ENCODE measurements around the gene EPC2. TPM values are rescaled to one million over a fixed set of nuclear protein-coding genes. Genes with fewer than 3 reads are reported as not detected.

Gene EPC2
- total and polyA plus RNA-seq, 2 donors (not counting 1 experiment from before 2014, with no cell fraction given), result 18.0 to 72.3 TPM

GRCh38 chr2:148828941-148829340 is 184.4 kb downstream of the EPC2 start:
- no peak overlapping the region for H3K27ac ChIP-seq (ENCODE audit: low read length in 2 of 2)
- no peak overlapping the region for H2AFZ ChIP-seq (ENCODE audit: insufficient read depth, low read depth, low read length, poor library complexity, severe bottlenecking)
- H3K79me2 ChIP-seq (ENCODE audit: control insufficient read depth, insufficient read depth, low read length), result no peaks in the 10 kb centered on the region
- ChIA-PET POLR2A (no interaction called here), CTCF (no interaction called here)
- H3K36me3 ChIP-seq (replicated peaks in 1 of 2; ENCODE audit: control extremely low read depth in 1 of 2, control insufficient read depth in 1 of 2, extremely low read depth in 1 of 2, insufficient read depth in 2 of 2, low read length in 1 of 2), result no peaks in the 10 kb centered on the region
- no peak overlapping the region for H3K4me3 ChIP-seq (ENCODE audit: control extremely low read depth in 1 of 5, extremely low read depth in 1 of 5, insufficient read depth in 1 of 5, low read depth in 2 of 5, low read length in 4 of 5)
- no peak for ATAC-seq (ENCODE audit: low read depth)
- H3K9me3 ChIP-seq (ENCODE audit: control extremely low read depth in 1 of 3, control insufficient read depth in 2 of 3, insufficient read depth in 1 of 3, low read length in 2 of 3), result no peaks in the 10 kb centered on the region
- Mint-ChIP-seq H3K4me3 (no peak overlapping the region), H3K4me1 (no peaks in the 10 kb centered on the region), H3K9me3 (ENCODE audit: insufficient read depth) (peaks cover 2% of the 10 kb centered on the region), H3K27me3 (peaks cover 20% of the 10 kb centered on the region), H3K27ac (no peak overlapping the region)
- WGBS (ENCODE audit: insufficient coverage), result no CpG with 5 or more reads among the region's 2 CpGs
- no peak overlapping the region for H3K9ac ChIP-seq (ENCODE audit: low read length)
- TF ChIP-seq EZH2 (IDR thresholded peaks at IDR 0.05; ENCODE audit: borderline replicate concordance, insufficient read depth, low read depth, low read length, poor library complexity, severe bottlenecking) (no peak), CTCF (IDR thresholded peaks at IDR 0.05) (no peak)
- no peak overlapping the region for H3K4me2 ChIP-seq (replicated peaks; ENCODE audit: low read depth, low read length, poor library complexity, severe bottlenecking)
- intact Hi-C loops (cut with micrococcal nuclease), result no loop called here
- H4K20me1 ChIP-seq (ENCODE audit: control insufficient read depth, insufficient read depth, low read length, poor library complexity, severe bottlenecking), result no peaks in the 10 kb centered on the region
- no peaks in the 10 kb centered on the region for H3K4me1 ChIP-seq (ENCODE audit: control insufficient read depth in 2 of 2, insufficient read depth in 2 of 2, low read length in 2 of 2)
- H3K27me3 ChIP-seq (replicated peaks in 1 of 4; ENCODE audit: control extremely low read depth in 1 of 4, control insufficient read depth in 3 of 4, insufficient read depth in 4 of 4, low read length in 3 of 4), result peaks cover 0 to 6% (median 2%) of the 10 kb centered on the region in 4 experiments
- DNase-seq, result no peak

- Histone ChIP-seq H2AFZ (ENCODE audit: insufficient read depth, low read depth, low read length, poor library complexity, severe bottlenecking) (no peak overlapping the region), H3K27ac (ENCODE audit: low read length in 2 of 2) (no peak overlapping the region), H3K4me1 (ENCODE audit: control insufficient read depth in 2 of 2, insufficient read depth in 2 of 2, low read length in 2 of 2) (no peaks in the 10 kb centered on the region), H3K4me3 (ENCODE audit: control extremely low read depth in 1 of 5, extremely low read depth in 1 of 5, insufficient read depth in 1 of 5, low read depth in 2 of 5, low read length in 4 of 5) (no peak overlapping the region), H3K9ac (ENCODE audit: low read length) (no peak overlapping the region), H3K36me3 (replicated peaks in 1 of 2; ENCODE audit: control extremely low read depth in 1 of 2, control insufficient read depth in 1 of 2, extremely low read depth in 1 of 2, insufficient read depth in 2 of 2, low read length in 1 of 2) (no peaks in the 10 kb centered on the region), H3K4me2 (replicated peaks; ENCODE audit: low read depth, low read length, poor library complexity, severe bottlenecking) (no peak overlapping the region), H3K79me2 (ENCODE audit: control insufficient read depth, insufficient read depth, low read length) (no peaks in the 10 kb centered on the region), H3K27me3 (replicated peaks in 1 of 4; ENCODE audit: control extremely low read depth in 1 of 4, control insufficient read depth in 3 of 4, insufficient read depth in 4 of 4, low read length in 3 of 4) (peaks cover 0 to 6% (median 2%) of the 10 kb centered on the region in 4 experiments), H4K20me1 (ENCODE audit: control insufficient read depth, insufficient read depth, low read length, poor library complexity, severe bottlenecking) (no peaks in the 10 kb centered on the region), H3K9me3 (ENCODE audit: control extremely low read depth in 1 of 3, control insufficient read depth in 2 of 3, insufficient read depth in 1 of 3, low read length in 2 of 3) (no peaks in the 10 kb centered on the region)
- Mint-ChIP-seq H3K27me3 (peaks cover 15% of the 10 kb centered on the region), H3K4me3 (no peak overlapping the region), H3K9me3 (ENCODE audit: insufficient read depth) (peaks cover 2% of the 10 kb centered on the region), H3K4me1 (no peaks in the 10 kb centered on the region), H3K27ac (no peak overlapping the region)
- TF ChIP-seq EZH2 (IDR thresholded peaks at IDR 0.05; ENCODE audit: borderline replicate concordance, insufficient read depth, low read depth, low read length, poor library complexity, severe bottlenecking), result no peak
- WGBS (ENCODE audit: insufficient coverage), result no CpG with 5 or more reads among the region's 3 CpGs
- ChIA-PET POLR2A (no interaction called here), CTCF (no interaction called here)
- no peak for ATAC-seq (ENCODE audit: low read depth)
- intact Hi-C loops (cut with micrococcal nuclease), result no loop called here
- no peak for DNase-seq
Observed at GRCh38 chr2:148829618-148830017, 185.1 kb downstream of the EPC2 start.
